WTC11 (cell line): ENCODE results near the gene DUSP19.

Source experiments
- E2F1 ChIP-seq: sonication (generic); formaldehyde crosslinking; IDR thresholded peaks from 2 replicates; pipeline ENCODE4 v1.8.0; 2022; ENCODE audit warnings: mild to moderate bottlenecking, missing genetic modification reagents
- E2F5 ChIP-seq: sonication (generic); formaldehyde crosslinking; IDR thresholded peaks from 2 replicates; pipeline ENCODE4 v1.8.1; 2022; ENCODE audit warnings: mild to moderate bottlenecking, moderate library complexity, missing genetic modification reagents
- ESRRA ChIP-seq: sonication (generic); formaldehyde crosslinking; IDR thresholded peaks from 2 replicates; pipeline ENCODE4 v1.8.1; 2022; ENCODE audit warnings: mild to moderate bottlenecking, missing genetic modification reagents, borderline replicate concordance
- HMGA2 ChIP-seq: fragments of 250-450 bp; sonication (Bioruptor Pico); IDR thresholded peaks from 2 replicates; pipeline ENCODE4 v1.4.0; 2021; ENCODE audit warnings: mild to moderate bottlenecking, moderate library complexity
- JUN ChIP-seq: sonication (generic); formaldehyde crosslinking; IDR thresholded peaks from 2 replicates; pipeline ENCODE4 v1.8.0; 2023; ENCODE audit warnings: mild to moderate bottlenecking, missing genetic modification reagents
- SP1 ChIP-seq: sonication (generic); formaldehyde crosslinking; conservative IDR thresholded peaks from 2 replicates; pipeline ENCODE4 v1.8.1; 2022; ENCODE audit warnings: missing genetic modification reagents
- TP53 ChIP-seq: sonication (generic); formaldehyde crosslinking; IDR thresholded peaks from 2 replicates; pipeline ENCODE4 v1.8.1; 2023; ENCODE audit warnings: mild to moderate bottlenecking, missing genetic modification reagents
- ZNF232 ChIP-seq: sonication (generic); formaldehyde crosslinking; IDR thresholded peaks from 2 replicates; pipeline ENCODE4 v1.8.0; 2022; ENCODE audit warnings: mild to moderate bottlenecking, missing genetic modification reagents
- TF ChIP-seq, protein P1 (sequence below): fragments of 200-600 bp; IDR thresholded peaks from 2 replicates; pipeline ENCODE4 v1.8.0; 2022; ENCODE audit warnings: antibody characterized with exemption
- TF ChIP-seq, protein P2 (sequence below): fragments of 250-450 bp; sonication (Bioruptor Pico); IDR thresholded peaks from 2 replicates; pipeline ENCODE4 v1.9.0; 2021; ENCODE audit warnings: mild to moderate bottlenecking

DNA sequence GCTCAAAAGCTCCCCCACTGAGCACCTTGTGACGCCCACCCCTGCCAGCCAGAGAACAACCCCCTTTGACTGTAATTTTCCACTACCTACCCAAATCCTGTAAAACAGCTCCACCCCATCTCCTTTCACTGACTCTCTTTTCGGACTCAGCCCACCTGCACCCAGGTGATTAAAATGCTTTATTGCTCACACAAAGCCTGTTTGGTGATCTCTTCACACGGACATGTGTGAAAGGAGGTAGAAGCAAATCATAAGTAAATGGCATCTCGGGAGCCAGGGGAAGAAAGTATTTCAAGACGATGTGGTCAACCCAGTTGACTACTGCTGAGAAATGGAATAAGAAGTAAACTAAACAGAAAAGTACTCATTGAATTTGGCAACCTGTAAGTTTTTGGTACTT is 29.1 kb upstream of the DUSP19 start:
- TF ChIP-seq E2F5 (CRISPR knock-in tag): no peak
- no peak for TF ChIP-seq TP53 (CRISPR knock-in tag)
- TF ChIP-seq, protein P1, sequence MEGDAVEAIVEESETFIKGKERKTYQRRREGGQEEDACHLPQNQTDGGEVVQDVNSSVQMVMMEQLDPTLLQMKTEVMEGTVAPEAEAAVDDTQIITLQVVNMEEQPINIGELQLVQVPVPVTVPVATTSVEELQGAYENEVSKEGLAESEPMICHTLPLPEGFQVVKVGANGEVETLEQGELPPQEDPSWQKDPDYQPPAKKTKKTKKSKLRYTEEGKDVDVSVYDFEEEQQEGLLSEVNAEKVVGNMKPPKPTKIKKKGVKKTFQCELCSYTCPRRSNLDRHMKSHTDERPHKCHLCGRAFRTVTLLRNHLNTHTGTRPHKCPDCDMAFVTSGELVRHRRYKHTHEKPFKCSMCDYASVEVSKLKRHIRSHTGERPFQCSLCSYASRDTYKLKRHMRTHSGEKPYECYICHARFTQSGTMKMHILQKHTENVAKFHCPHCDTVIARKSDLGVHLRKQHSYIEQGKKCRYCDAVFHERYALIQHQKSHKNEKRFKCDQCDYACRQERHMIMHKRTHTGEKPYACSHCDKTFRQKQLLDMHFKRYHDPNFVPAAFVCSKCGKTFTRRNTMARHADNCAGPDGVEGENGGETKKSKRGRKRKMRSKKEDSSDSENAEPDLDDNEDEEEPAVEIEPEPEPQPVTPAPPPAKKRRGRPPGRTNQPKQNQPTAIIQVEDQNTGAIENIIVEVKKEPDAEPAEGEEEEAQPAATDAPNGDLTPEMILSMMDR: no peak
- no peak for TF ChIP-seq SP1
- no peak for TF ChIP-seq JUN (CRISPR knock-in tag)
- TF ChIP-seq HMGA2: no peak
- TF ChIP-seq ESRRA (CRISPR knock-in tag): no peak
- no peak for TF ChIP-seq E2F1 (CRISPR knock-in tag)
- no peak for TF ChIP-seq ZNF232 (CRISPR knock-in tag)
- TF ChIP-seq, protein P2, sequence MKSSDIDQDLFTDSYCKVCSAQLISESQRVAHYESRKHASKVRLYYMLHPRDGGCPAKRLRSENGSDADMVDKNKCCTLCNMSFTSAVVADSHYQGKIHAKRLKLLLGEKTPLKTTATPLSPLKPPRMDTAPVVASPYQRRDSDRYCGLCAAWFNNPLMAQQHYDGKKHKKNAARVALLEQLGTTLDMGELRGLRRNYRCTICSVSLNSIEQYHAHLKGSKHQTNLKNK: no peak
